Thoracic aorta (tissue), 2 donors: ENCODE results near the gene NDFIP1. TPM values are rescaled to one million over a fixed set of nuclear protein-coding genes. Genes with fewer than 3 reads are reported as not detected.

Source experiments
- ATAC-seq: fragments of 150-250 bp; one replicate; pipeline ENCODE4 v1.8.0; 2017; ENCODE audit warnings: low read depth; ENCODE audit not compliant: insufficient number of reproducible peaks, low FRiP score
- DNase-seq: peaks from one replicate; pipeline ENCODE4 v3.0.0-alpha.2; 2020; ENCODE audit warnings: low spot score
- H3K27ac ChIP-seq, 2 donors: fragments of 200-600 bp; sonication (generic); 1 replicate in 1 of 2; 2 replicates in 1 of 2; pipeline ENCODE4 v1.5.1; 2016; ENCODE audit warnings: mild to moderate bottlenecking in 2 of 2, moderate library complexity in 2 of 2
- H3K27me3 ChIP-seq: fragments of 200-600 bp; sonication (generic); replicated peaks from 2 replicates; pipeline ENCODE4 v1.6.0; 2016; ENCODE audit warnings: mild to moderate bottlenecking; ENCODE audit not compliant: insufficient read depth
- H3K36me3 ChIP-seq: fragments of 200-600 bp; sonication (generic); one replicate; pipeline ENCODE4 v1.5.1; 2016
- H3K4me1 ChIP-seq, 2 donors: fragments of 200-600 bp; sonication (generic); 1 replicate in 1 of 2; 2 replicates in 1 of 2; pipeline versions ENCODE4 v1.5.1 to v1.6.0; 2016; ENCODE audit warnings: low read depth in 2 of 2, mild to moderate bottlenecking in 1 of 2; ENCODE audit not compliant: control insufficient read depth in 1 of 2
- H3K4me3 ChIP-seq: fragments of 200-600 bp; sonication (generic); 2 replicates; pipeline ENCODE4 v1.5.1; 2016; ENCODE audit warnings: mild to moderate bottlenecking
- H3K9me3 ChIP-seq: fragments of 200-600 bp; sonication (generic); 2 replicates; pipeline ENCODE4 v1.5.1; 2016
- total RNA-seq, 2 donors: library from RNA; depleted of rRNA; stranded (reverse); fragments of >200 nt; gene quantifications; one replicate each; pipeline versions ENCODE4 v1.1.0 to v1.2.3, GENCODE V29; 2016
- TF ChIP-seq, protein P1 (sequence below): fragments of 200-600 bp; sonication (generic); IDR thresholded peaks from one replicate; pipeline ENCODE4 v1.5.1; 2019; ENCODE audit warnings: antibody characterized with exemption

Gene NDFIP1
- total RNA-seq, 2 donors from 2014 or later = 102 to 134 TPM

DNA sequence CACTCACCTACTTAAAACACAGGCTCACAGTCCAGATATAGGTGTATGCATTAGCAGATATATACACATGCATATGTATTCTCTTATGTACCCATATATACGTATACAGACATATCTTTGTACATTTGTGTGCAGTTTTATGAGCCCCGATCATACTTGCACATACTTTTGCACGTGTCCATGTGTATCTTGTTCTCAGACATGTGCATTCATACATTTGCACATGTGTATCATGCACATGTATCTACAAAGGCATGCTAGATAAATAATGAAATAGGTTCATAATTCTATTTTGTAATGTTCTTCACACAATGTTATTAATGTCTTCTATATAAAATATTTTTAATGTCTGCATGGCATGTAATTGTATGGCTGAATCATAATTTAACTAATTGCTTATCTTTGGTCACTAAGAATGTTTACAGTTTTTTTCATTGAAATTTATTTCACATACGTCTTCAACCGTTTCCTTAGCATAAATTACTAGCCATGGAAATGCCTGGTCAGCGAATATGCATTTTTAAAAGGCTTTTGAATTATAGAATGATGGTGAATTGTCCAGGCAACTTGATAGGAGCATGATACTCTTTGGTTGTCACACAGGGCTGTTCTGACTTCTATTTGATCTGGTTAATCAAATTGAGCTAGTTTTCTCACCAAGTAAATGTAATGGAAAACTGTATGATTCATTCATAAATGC is 2.6 kb downstream of the NDFIP1 start:
- ATAC-seq (no peak), DNase-seq (no peak)
- TF ChIP-seq, protein P1, sequence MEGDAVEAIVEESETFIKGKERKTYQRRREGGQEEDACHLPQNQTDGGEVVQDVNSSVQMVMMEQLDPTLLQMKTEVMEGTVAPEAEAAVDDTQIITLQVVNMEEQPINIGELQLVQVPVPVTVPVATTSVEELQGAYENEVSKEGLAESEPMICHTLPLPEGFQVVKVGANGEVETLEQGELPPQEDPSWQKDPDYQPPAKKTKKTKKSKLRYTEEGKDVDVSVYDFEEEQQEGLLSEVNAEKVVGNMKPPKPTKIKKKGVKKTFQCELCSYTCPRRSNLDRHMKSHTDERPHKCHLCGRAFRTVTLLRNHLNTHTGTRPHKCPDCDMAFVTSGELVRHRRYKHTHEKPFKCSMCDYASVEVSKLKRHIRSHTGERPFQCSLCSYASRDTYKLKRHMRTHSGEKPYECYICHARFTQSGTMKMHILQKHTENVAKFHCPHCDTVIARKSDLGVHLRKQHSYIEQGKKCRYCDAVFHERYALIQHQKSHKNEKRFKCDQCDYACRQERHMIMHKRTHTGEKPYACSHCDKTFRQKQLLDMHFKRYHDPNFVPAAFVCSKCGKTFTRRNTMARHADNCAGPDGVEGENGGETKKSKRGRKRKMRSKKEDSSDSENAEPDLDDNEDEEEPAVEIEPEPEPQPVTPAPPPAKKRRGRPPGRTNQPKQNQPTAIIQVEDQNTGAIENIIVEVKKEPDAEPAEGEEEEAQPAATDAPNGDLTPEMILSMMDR = no peak
- H3K4me1 ChIP-seq = peaks cover 30 to 70% of the 10 kb centered on the region in 2 donors
- H3K4me3 ChIP-seq = peak overlapping the region; percentile 89
- no peaks in the 10 kb centered on the region for H3K36me3 ChIP-seq
- no peaks in the 10 kb centered on the region for H3K9me3 ChIP-seq
- H3K27me3 ChIP-seq = no peaks in the 10 kb centered on the region
- H3K27ac ChIP-seq = no peak overlapping the region

DNA sequence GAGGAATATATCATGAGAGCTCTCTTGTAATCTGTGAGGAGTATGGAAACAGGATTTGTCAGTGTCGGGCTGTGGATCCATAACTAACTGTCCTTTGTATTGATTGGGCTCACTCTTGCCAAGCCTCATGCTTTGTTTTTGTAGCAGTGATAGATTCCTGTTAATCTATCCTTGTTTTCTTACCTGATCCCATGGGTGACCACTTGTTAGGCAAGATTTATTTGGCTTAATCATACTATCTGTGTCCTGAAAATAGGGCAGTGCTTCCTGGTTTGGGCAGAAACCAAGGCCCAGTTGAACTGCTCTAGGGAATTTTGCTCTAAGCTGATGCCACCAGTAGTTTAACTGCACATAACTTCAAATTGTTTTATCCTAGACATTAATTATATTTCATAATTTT is 6.1 kb downstream of the NDFIP1 start:
- H3K9me3 ChIP-seq = no peaks in the 10 kb centered on the region
- TF ChIP-seq, protein P1 = no peak
- no peak for DNase-seq
- H3K4me1 ChIP-seq = peaks cover 54 to 86% of the 10 kb centered on the region in 2 donors
- no peak for ATAC-seq
- H3K4me3 ChIP-seq = no peak overlapping the region
- H3K27me3 ChIP-seq = no peaks in the 10 kb centered on the region
- peak overlapping the region in 1 of 2 donors; percentile 80 for H3K27ac ChIP-seq
- H3K36me3 ChIP-seq = no peaks in the 10 kb centered on the region

DNA sequence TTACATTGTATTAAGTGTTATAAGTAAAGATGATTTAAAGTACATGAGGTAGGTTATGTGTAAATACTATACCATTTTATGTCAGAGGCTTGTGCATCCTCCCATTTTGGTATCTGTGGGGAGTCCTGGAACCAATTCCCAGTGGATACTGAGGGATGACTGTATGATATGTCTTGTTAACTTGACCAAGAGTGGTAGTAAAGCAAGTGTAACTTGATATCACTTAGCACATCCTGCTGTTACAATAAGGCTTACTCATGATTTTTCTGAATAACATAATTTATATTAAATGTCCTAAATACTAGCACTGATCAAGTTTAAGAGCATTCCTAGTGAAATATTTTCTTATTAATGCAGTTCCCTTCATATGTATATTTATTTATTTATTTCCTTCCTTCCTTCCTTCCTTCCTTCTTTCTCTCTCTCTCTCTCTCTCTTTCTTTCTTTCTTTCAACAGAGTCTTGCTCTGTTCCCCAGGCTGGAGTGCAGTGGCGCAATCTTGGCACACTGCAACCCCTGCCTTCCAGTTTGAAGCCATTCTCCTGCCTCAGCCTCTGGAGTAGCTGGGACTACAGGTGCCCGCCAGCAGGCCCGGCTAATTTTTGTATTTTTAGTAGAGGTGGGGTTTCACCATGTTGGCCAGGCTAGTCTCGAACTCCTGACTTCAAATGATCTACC is 7.5 kb downstream of the NDFIP1 start:
- no peaks in the 10 kb centered on the region for H3K9me3 ChIP-seq
- H3K36me3 ChIP-seq = no peaks in the 10 kb centered on the region
- no peak overlapping the region for H3K4me3 ChIP-seq
- peaks cover 58 to 87% of the 10 kb centered on the region in 2 donors for H3K4me1 ChIP-seq
- DNase-seq = no peak
- ATAC-seq = no peak
- no peaks in the 10 kb centered on the region for H3K27me3 ChIP-seq
- H3K27ac ChIP-seq = peak overlapping the region; percentile 20 to 80
- TF ChIP-seq, protein P1 = no peak

DNA sequence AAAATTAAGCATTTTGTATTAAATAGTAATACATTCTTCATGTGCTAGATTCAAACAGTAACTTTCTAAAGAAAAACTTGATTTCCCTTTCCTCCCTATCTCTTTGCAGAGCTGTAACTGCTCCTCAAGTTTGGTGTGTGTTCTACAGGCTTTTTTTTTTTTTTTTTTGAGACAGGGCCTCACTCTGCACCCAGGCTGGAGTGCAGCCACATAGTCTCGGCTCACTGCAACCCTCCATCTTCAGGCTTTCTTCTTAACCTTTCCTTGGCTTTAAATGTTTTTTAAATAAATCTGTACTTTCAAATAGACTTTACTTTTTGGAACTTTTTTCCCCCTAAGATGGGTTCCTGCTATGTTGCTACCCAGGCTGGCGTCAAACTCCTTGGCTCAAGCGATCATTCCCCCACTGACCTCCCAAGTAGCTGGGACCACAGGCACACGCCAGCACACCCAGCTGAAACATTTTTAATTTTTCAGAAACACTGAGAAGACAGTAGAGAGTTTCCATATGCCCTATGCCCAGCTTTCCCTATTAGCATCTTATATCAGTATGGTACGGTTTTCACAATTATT is 9.1 kb downstream of the NDFIP1 start:
- Histone ChIP-seq H3K36me3 (no peaks in the 10 kb centered on the region), H3K4me3 (no peak overlapping the region), H3K9me3 (no peaks in the 10 kb centered on the region), H3K4me1 (peaks cover 56 to 84% of the 10 kb centered on the region in 2 donors), H3K27me3 (no peaks in the 10 kb centered on the region), H3K27ac (peak overlapping the region in 1 of 2 donors; percentile 49)
- TF ChIP-seq, protein P1 = no peak
- DNase-seq (no peak), ATAC-seq (no peak)

DNA sequence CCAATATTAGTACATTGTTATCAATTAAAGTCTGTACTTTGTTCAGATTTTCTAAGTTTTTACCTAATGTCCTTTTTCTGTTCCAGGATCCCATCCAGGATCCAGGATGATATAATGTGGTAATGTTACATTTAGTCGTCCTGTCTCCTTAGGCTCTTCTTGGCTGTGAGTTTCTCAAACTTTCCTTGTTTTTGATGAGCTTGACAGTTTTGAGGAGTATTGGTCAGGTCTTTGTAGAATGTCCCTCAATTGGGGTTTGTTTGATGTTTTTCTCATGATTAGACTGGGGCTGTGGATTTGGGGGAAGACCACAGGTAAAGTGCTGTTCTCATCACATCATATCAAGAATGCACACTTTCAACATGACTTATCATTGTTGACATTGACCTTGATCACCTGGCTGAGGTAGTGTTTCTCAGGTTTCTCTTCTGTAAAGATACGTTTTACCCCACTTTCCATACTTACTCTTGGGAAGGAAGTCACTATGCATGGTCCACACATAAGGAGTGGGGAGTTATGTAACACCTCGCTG is 9.6 kb downstream of the NDFIP1 start:
- H3K36me3 ChIP-seq = no peaks in the 10 kb centered on the region
- no peak overlapping the region for H3K4me3 ChIP-seq
- TF ChIP-seq, protein P1 = no peak
- no peaks in the 10 kb centered on the region for H3K27me3 ChIP-seq
- DNase-seq (no peak), ATAC-seq (no peak)
- H3K4me1 ChIP-seq = peaks cover 56 to 84% of the 10 kb centered on the region in 2 donors
- H3K9me3 ChIP-seq = no peaks in the 10 kb centered on the region
- peak overlapping the region in 1 of 2 donors; percentile 49 for H3K27ac ChIP-seq
